IPS-20b (cell line): ENCODE data around the gene CYP26C1.

ENCODE experiments used
- H3K27ac ChIP-seq: one replicate; pipeline ENCODE4 v1.5.1; 2013; ENCODE audit warnings: low read length
- H3K27me3 ChIP-seq: 2 replicates; pipeline ENCODE4 v1.6.1; 2013; ENCODE audit warnings: mild to moderate bottlenecking, low read length, inconsistent platforms; ENCODE audit not compliant: insufficient read depth
- H3K36me3 ChIP-seq: 2 replicates; pipeline ENCODE4 v1.6.1; 2013; ENCODE audit warnings: low read depth, mild to moderate bottlenecking, inconsistent platforms, low read length, moderate library complexity; ENCODE audit not compliant: insufficient read depth
- H3K4me1 ChIP-seq: 2 replicates; pipeline ENCODE4 v1.6.1; 2013; ENCODE audit warnings: mild to moderate bottlenecking, control low read depth, inconsistent platforms, low read length, moderate library complexity; ENCODE audit not compliant: insufficient read depth
- H3K4me3 ChIP-seq: 2 replicates; pipeline ENCODE4 v1.5.1; 2013; ENCODE audit warnings: mild to moderate bottlenecking, low read length, inconsistent platforms
- H3K9ac ChIP-seq: 2 replicates; pipeline ENCODE4 v1.6.1; 2013; ENCODE audit warnings: low read depth, mild to moderate bottlenecking, inconsistent platforms, low read length, moderate library complexity
- H3K9me3 ChIP-seq: 2 replicates; pipeline ENCODE4 v1.6.1; 2013; ENCODE audit warnings: mild to moderate bottlenecking, low read depth, low read length, inconsistent platforms; ENCODE audit not compliant: insufficient read depth

The CYP26C1 gene

GRCh38 chr10:93059975-93060886, at the start of gene CYP26C1:
CYP26C1 (plus strand) TSS chr10:93060798; CDS start chr10:93061264, 466 bp downstream.
- no peaks in the 10 kb centered on the region for H3K36me3 ChIP-seq
- H3K4me3 ChIP-seq: peak within 1 kb of the TSS; percentile 56
- peaks cover 76% of the 10 kb centered on the region for H3K27me3 ChIP-seq
- H3K27ac ChIP-seq: no peak within 1 kb of the TSS
- peaks cover 4% of the 10 kb centered on the region; the same call in 1 of the 2 replicates for H3K4me1 ChIP-seq
- no peak within 1 kb of the TSS for H3K9ac ChIP-seq
- H3K9me3 ChIP-seq: no peaks in the 10 kb centered on the region; the same call in 1 of the 2 replicates

DNA sequence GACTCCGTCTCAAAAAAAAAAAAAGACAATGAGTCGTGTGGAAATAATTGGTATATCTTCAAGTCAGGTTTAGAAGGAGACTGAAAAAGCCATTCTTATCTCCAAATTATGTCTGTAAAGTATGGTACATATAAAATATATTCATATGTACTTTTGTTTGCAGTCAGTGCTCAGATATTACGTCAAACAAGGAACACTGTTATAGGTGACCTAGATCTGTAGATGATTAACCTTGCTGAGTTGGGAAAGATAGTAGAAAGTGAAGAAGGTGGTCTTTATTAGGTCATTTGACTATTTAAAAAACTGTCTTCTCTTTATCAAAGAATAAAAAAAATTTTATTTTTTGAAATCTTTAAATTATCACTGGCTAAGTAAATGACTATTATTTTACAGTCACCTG, 44.9 kb upstream of the CYP26C1 start:
- H3K27ac ChIP-seq: no peak overlapping the region
- no peak overlapping the region for H3K4me3 ChIP-seq
- H3K9ac ChIP-seq: no peak overlapping the region
- H3K4me1 ChIP-seq: no peaks in the 10 kb centered on the region
- H3K36me3 ChIP-seq: no peaks in the 10 kb centered on the region
- H3K27me3 ChIP-seq: no peaks in the 10 kb centered on the region
- no peaks in the 10 kb centered on the region for H3K9me3 ChIP-seq

DNA sequence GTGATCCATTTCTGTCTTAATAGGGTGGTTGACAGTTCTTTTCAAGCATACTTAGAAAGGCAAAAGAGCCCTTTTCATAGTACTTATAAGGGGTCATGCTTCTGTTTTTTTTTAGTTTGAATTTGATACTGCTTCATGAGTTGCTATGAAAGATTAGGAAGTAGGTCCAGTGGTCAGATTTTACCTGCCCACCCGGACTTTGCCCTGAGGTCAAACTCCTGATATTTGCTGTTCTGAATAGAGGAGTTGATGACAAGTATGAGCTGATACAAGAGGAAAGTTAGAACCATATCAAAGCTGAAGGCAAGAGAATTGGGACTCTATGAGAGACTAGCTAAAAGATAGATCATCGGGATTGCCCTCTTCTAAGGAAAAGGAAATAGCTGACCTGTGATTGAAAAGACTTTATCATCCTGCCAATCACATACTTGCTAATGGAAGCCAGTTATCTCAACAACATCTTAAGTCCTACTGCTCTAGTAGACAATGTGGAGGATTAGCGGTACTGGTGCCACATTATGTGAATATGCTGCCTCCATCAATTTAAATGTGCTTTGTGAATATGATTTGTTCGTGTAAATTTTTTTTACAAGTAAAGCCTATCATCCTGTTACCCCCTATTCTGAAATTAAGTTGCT, 37.5 kb upstream of the CYP26C1 start:
- no peaks in the 10 kb centered on the region for H3K27me3 ChIP-seq
- H3K36me3 ChIP-seq: no peaks in the 10 kb centered on the region
- no peak overlapping the region for H3K4me3 ChIP-seq
- H3K27ac ChIP-seq: no peak overlapping the region
- H3K9me3 ChIP-seq: no peaks in the 10 kb centered on the region; the same call in 1 of the 2 replicates
- no peaks in the 10 kb centered on the region for H3K4me1 ChIP-seq
- H3K9ac ChIP-seq: no peak overlapping the region

DNA sequence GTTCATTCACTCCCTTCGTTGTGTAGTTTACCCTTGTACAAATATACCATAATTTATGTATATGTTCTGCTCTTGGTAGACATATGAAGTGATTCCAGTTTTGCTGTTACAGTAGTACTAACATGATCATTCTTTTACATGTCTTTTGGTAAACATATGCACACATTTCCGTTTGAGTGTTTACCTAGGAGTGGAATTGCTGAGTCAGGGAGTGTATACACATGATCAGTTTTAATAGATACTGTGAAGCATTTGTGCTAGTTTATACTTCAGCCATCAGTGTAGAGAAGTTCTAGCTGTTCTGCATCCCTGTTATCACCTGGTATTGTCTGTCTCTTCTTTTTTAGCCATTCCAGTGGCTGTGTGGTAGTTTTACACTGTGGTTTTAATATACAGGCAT, 34.5 kb upstream of the CYP26C1 start:
- H3K27ac ChIP-seq: no peak overlapping the region
- no peak overlapping the region for H3K9ac ChIP-seq
- H3K36me3 ChIP-seq: no peaks in the 10 kb centered on the region
- peaks cover 9% of the 10 kb centered on the region; the same call in 1 of the 2 replicates for H3K4me1 ChIP-seq
- H3K4me3 ChIP-seq: no peak overlapping the region
- H3K9me3 ChIP-seq: no peaks in the 10 kb centered on the region; the same call in 1 of the 2 replicates
- H3K27me3 ChIP-seq: no peaks in the 10 kb centered on the region

DNA sequence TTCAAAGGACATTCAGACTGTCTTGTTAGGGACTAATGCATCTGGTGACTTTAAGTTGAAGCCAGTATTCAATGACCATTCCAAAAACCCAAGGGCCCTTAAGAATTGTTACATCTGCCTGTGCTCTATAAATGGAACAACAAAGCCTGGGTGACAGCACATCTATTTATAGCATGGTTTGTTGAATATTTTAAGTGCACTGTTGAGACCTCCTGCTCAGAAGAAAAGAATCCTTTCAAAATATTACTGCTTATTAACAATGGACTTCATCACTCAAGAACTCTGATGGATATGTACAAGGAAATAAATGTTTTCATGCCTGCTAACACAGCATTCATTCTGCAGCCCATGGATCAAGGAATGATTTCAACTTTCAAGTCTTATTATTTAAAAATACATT, 33.1 kb upstream of the CYP26C1 start:
- Histone ChIP-seq H3K27me3 (no peaks in the 10 kb centered on the region), H3K27ac (no peak overlapping the region), H3K9ac (no peak overlapping the region)

DNA sequence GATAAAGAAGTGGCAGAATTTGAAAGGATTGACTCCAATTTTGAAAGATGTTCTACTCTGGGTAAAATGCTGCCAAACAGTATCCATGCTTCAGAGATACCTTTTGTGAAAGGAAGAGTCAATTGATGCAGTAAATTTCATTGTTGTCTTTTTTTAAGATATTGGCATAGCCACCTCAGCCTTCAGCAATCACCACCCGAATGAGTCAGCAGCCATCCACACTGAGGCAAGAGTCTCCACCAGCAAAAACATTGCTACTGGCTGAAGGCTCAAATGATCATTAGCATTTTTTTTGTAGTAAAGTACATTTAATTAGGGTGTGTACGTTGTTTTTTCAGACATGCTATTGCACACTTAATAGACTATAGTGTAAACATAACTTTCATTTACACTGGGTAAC, 31.7 kb upstream of the CYP26C1 start:
- Histone ChIP-seq H3K27me3 (no peaks in the 10 kb centered on the region), H3K4me1 (peaks cover 22% of the 10 kb centered on the region), H3K9me3 (no peaks in the 10 kb centered on the region; the same call in 1 of the 2 replicates), H3K27ac (no peak overlapping the region), H3K4me3 (no peak overlapping the region), H3K36me3 (no peaks in the 10 kb centered on the region), H3K9ac (no peak overlapping the region)

More for the DNA sequence above, 33.1 kb upstream of the CYP26C1 start:
- H3K9me3 ChIP-seq: no peaks in the 10 kb centered on the region; the same call in 1 of the 2 replicates
- H3K4me3 ChIP-seq: no peak overlapping the region
- H3K4me1 ChIP-seq: peaks cover 15% of the 10 kb centered on the region; the same call in 1 of the 2 replicates
- H3K36me3 ChIP-seq: no peaks in the 10 kb centered on the region

DNA sequence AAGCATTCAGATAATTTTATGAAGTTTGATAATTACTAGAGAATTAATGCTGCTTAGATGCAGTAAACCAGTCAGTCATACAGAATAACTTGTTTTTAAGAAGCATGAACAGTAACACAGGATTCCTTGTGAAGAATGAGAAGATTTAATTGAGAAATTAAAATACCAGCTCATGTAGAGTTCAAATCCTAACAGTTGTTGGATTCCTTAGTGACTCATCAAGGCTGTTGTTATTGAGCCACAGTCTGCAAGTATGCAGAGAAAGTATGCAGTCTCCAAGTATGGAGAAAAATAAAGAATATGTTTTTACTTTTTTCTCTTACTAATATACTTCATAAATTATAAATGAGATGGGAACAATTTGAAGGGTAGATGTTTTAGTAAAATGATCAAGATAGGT, 30.2 kb upstream of the CYP26C1 start:
- no peak overlapping the region for H3K27ac ChIP-seq
- no peaks in the 10 kb centered on the region for H3K36me3 ChIP-seq
- peaks cover 22% of the 10 kb centered on the region for H3K4me1 ChIP-seq

GRCh38 chr10:93032105-93032808, 28.3 kb upstream of the CYP26C1 start:
- no peak overlapping the region for H3K9ac ChIP-seq

More for the DNA sequence above, 30.2 kb upstream of the CYP26C1 start:
- H3K9ac ChIP-seq: no peak overlapping the region
- no peaks in the 10 kb centered on the region; the same call in 1 of the 2 replicates for H3K9me3 ChIP-seq
- H3K27me3 ChIP-seq: no peaks in the 10 kb centered on the region
- no peak overlapping the region for H3K4me3 ChIP-seq

DNA sequence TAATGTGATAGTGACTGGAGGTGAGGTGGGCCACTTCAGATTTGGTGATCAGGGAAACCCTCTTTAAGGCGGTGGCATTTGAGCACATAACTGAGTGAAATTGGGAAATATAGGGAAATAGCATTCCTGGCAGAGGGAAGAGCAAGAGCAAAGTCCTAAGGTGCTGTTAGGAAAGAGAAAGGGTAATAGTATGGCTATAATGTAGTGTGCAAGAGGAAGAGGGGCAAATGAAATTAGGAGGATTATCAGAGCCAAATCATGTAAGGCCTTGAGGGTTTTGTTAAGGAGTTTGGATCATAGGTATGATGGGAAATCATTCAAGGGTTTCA, 27.8 kb upstream of the CYP26C1 start:
- Histone ChIP-seq H3K4me1 (peaks cover 22% of the 10 kb centered on the region), H3K9ac (no peak overlapping the region), H3K27me3 (no peaks in the 10 kb centered on the region), H3K9me3 (no peaks in the 10 kb centered on the region; the same call in 1 of the 2 replicates), H3K4me3 (no peak overlapping the region), H3K36me3 (no peaks in the 10 kb centered on the region), H3K27ac (no peak overlapping the region)

More at GRCh38 chr10:93032105-93032808, 28.3 kb upstream of the CYP26C1 start:
- no peaks in the 10 kb centered on the region for H3K36me3 ChIP-seq
- peaks cover 22% of the 10 kb centered on the region for H3K4me1 ChIP-seq
- H3K27ac ChIP-seq: no peak overlapping the region
- no peaks in the 10 kb centered on the region; the same call in 1 of the 2 replicates for H3K9me3 ChIP-seq
- no peaks in the 10 kb centered on the region for H3K27me3 ChIP-seq
- no peak overlapping the region for H3K4me3 ChIP-seq

DNA sequence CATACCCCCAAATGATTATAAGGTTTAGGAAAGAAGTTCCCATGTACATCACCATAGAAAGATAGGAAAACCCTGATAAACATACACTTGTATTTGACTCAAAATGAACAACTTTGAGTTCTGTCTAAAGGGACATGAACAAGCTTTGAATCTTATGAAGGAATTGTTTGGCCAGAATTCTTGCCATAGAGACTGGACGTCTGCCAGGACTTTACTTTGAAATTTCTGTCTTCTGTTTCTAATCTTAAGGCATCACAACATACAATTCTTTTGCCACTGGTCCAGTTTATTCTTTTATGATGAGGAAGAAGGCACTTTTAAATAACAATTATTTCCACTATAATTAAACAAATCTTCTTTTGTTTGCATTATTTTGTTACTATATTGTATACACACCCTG, 26.2 kb upstream of the CYP26C1 start:
- Histone ChIP-seq H3K27me3 (no peaks in the 10 kb centered on the region), H3K27ac (no peak overlapping the region), H3K36me3 (no peaks in the 10 kb centered on the region), H3K4me1 (peaks cover 29% of the 10 kb centered on the region), H3K9me3 (no peaks in the 10 kb centered on the region), H3K4me3 (no peak overlapping the region), H3K9ac (no peak overlapping the region)

- Histone ChIP-seq H3K9me3 (no peaks in the 10 kb centered on the region), H3K4me3 (no peak overlapping the region), H3K4me1 (peaks cover 13% of the 10 kb centered on the region), H3K9ac (no peak overlapping the region), H3K36me3 (no peaks in the 10 kb centered on the region), H3K27me3 (no peaks in the 10 kb centered on the region), H3K27ac (no peak overlapping the region)
Measured at GRCh38 chr10:93039110-93039509, 21.5 kb upstream of the CYP26C1 start.
